D721Med (cell line): Measurements from ENCODE around the gene PLVAP.

ENCODE experiments used
- DNase-seq: peaks from one replicate; pipeline ENCODE4 v3.0.0; 2011; ENCODE audit warnings: low spot score; ENCODE audit not compliant: insufficient read length
- FAIRE-seq: peaks from 2 replicates; lab custom pipeline; 2011; peaks lifted over from hg19 to GRCh38; lab: Jason Lieb, UNC
- TF ChIP-seq, protein P1 (sequence below): IDR thresholded peaks from 2 replicates; pipeline ENCODE4 v1.5.1; 2012; ENCODE audit warnings: mild to moderate bottlenecking, control low read depth; ENCODE audit not compliant: insufficient read depth; ENCODE audit errors: missing control alignments

The PLVAP gene

DNA sequence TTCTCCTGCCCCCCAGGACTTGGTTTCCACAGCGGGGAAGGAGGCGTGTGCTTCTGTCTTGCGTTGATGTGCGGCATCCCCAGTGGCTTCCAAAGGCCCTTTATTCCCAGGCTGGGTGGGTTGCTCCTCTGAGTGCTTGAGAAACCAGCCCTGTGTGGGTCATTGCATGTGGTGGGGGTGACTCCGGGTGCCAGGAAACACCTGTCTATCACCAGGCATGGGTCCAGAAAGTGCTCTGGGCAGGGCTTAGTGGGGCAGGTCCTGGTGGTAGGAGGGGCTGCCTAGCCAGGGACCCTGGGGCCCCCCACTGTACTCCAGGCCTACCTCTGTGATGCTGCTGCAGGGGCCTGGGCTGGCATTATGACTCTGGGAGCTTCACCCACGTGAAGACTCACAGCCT is 58.2 kb downstream of the PLVAP start:
- DNase-seq (peak; percentile 12), FAIRE-seq (no peak)
- TF ChIP-seq, protein P1, sequence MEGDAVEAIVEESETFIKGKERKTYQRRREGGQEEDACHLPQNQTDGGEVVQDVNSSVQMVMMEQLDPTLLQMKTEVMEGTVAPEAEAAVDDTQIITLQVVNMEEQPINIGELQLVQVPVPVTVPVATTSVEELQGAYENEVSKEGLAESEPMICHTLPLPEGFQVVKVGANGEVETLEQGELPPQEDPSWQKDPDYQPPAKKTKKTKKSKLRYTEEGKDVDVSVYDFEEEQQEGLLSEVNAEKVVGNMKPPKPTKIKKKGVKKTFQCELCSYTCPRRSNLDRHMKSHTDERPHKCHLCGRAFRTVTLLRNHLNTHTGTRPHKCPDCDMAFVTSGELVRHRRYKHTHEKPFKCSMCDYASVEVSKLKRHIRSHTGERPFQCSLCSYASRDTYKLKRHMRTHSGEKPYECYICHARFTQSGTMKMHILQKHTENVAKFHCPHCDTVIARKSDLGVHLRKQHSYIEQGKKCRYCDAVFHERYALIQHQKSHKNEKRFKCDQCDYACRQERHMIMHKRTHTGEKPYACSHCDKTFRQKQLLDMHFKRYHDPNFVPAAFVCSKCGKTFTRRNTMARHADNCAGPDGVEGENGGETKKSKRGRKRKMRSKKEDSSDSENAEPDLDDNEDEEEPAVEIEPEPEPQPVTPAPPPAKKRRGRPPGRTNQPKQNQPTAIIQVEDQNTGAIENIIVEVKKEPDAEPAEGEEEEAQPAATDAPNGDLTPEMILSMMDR, result no peak

DNA sequence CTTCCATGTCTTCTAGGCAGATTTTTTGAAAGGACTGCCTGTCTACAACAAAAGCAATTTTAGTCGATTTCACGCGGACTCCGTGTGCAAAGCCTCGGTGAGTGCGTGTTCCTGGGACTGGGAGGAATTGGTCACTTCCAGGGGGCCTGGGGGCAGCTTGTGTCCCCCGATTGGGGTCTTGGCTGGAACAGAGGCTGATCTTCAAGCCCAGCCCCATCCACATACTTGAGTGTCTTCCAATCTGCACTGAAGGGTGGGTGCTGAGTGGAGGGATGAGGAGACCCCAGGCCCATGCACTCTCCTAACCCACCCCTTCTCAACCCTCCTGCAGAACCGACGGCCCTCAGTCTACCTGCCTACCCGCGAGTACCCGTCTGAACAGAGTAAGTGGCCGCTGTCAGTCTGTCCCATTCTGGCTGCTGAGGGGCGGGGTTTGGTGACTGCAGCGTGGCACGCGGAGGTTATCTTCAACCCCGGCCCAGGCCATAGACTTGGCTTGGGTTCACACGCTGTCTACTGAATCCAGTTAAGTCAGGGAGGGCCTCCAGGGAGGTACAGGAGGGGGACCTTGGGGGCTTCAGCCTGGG is 63.0 kb downstream of the PLVAP start:
- DNase-seq, result peak; percentile 8
- TF ChIP-seq, protein P1, result no peak
- no peak for FAIRE-seq

DNA sequence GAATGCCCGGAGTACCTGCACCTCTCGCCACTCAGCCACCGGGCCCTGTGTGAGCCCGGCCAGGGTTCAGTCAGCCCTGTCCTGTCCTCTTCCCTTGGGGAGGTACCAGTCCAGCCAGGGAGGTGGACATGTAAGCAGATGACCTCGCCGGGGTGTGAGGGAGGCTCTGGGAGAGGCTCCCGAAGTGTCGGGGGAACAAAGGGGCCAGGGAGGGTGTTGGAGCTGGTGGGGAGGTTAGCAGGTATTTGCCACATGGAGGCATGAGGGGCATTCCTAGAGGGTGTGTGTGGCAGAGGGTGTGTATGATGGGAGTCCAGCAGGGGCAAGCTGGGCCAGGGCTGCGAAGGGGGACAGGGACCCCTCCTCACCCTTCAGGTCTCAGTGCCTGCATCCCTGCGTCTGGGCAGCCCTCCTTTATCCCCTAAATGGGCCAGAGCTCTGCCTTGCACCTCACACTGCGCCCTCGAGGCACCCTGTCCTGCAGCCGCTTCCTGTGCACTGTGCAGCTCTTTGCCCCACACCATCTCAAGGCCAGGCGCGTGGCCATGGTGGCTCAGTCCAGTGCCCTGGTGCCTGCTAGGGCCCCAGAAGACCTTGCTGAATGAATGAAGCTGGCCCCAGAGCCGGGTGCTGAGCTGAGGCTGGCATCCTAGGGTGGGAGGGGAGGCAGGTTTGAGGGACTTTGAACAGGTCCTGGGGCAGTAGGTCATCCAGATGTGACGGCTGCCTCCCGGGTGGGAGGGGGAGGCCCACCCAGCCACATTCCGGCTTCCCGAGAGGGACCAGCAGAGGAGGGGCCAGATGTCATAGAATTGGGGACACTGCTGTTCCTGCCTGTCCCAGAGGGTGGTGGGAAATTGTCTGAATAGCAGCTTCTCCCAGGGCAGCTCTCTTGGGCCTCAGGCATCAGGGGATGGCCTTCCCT is 64.7 kb downstream of the PLVAP start:
- TF ChIP-seq, protein P1, result no peak
- no peak for FAIRE-seq
- DNase-seq, result peak; percentile 11

DNA sequence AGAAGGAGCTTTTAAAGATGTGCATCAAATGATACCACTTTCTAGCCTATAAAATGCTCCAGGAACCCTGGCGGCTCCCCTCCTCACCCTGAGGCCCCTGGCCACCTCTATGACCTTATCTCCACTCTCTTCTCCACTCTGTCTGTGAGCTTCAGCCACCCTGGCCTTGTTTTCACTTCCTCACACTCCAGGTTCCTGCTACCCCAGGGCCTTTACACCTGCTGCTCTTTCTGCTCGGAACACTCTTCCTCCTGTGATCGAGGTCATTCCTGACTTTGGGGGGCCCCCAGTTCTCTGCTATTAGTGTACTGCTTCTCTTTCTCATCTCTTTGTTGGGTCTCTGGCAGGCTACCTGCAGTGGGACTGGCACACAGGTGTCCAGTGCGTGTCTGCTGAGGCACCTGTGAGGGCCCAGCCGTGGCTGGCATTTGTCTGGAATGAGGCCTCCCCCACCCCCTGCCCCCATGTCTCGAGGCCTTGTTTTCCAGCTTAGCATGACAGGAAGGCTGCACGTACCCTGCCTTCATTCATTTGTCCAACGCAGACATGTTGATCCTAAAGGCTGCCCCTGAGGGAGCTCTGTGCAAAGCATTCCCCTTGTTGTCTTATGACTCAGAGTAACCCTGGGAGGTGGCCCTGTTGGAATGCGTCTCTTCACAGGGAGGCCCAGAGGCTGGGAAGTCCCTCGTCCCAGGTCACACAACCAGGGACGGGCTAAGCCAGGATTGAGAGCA is 65.5 kb downstream of the PLVAP start:
- TF ChIP-seq, protein P1, result no peak
- DNase-seq (peak; percentile 14), FAIRE-seq (no peak)

DNA sequence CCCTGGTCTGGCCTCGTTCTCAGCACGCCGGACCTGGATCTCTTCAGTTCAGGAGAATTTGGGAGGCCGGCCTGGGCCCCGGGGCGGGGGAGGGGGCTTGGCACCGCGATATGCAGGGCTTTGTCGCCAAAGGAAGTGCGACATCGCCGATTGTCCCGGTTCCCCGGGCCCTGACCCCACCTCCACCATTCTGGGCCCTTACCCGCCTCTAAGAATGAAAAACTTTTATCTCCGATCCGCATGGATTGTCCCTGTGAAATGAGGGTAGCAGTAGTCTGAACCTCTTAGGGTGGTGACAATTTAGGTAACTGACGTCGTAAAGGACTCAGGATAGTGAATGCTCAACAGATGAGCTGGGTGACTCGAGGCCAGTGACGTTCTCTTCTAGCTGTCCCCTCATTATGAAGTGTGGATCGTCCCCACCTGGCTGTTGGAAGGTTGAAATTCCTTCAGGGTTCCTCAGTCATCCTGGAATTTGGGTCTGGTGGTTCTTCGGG is 67.1 kb downstream of the PLVAP start:
- FAIRE-seq (no peak), DNase-seq (no peak)
- TF ChIP-seq, protein P1, result no peak

DNA sequence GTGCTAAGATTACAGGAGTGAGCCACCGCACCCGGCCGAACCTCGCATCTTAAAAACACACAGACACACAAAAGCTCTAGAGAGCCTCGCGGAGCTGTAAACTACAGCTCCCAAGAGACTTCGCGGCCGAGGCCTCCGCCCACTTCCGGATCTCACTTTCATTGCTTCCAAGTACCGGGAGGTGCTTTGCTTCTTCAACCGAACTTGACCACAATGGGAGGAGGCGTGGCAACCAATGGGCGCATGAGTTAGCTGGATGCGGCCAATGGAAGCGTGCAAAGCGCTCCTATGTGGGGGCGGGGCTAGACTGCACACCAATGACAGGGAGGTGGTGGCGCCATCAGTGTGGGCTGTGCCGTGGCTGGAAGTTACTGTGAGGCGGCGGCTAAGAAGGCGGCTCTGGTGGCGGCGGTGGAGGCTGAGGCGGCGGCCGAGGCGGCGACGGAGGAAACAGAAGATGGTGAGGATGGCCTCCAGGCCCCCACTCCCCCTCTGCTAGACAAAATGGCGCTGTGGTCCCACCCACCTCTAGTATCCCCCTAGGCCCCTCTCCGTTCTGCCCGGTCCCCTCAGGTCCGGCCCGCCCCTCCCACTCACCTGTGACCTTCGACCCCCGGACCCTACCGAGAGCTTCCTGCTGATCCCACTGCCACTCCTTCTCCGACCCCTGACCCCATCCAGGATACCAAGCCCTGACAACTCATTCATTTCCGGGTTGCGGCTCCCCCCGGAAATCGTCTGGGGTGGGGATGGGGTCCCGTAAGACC is 67.8 kb downstream of the PLVAP start, which contains the start of gene DDA1:
Gene DDA1 (plus strand): TSS at position 366 of the 767 bp plus-strand sequence. CDS start 92 bp downstream, at position 458.
- peak; percentile 99 for DNase-seq
- TF ChIP-seq, protein P1, result no peak
- peak; percentile 55 for FAIRE-seq
